Measurements from ENCODE around the gene CTSD.
A peak's percentile ranks its signal among the peaks of the same experiment; 100 is the strongest.
"Not testable (repeated sequence)": the region's sequence is repeated elsewhere in the genome, so short reads cannot be mapped to it uniquely, and the experiment has no call there.

The CTSD gene

GRCh38 chr11:1763796-1764661, at the start of gene CTSD:
TSS of gene CTSD (minus strand) at chr11:1763927. CDS start at chr11:1763859, 68 bp downstream.
- DNase-seq (ENCODE audit: low read depth, low spot score): peak; percentile 21

GRCh38 chr11:1813356-1813755, 49.6 kb upstream of the CTSD start:
- DNase-seq (ENCODE audit: low read depth, low spot score): not testable (repeated sequence)

GRCh38 chr11:1812801-1813200, 49.1 kb upstream of the CTSD start:
- no peak for DNase-seq (ENCODE audit: low read depth, low spot score)

- DNase-seq (ENCODE audit: low read depth, low spot score): no peak
Measured at GRCh38 chr11:1812274-1812673, 48.5 kb upstream of the CTSD start.

- no peak for DNase-seq (ENCODE audit: low read depth, low spot score)
Measured at GRCh38 chr11:1810761-1811160, 47.0 kb upstream of the CTSD start.

GRCh38 chr11:1807264-1807995, 43.7 kb upstream of the CTSD start:
- DNase-seq (ENCODE audit: low read depth, low spot score): no peak

GRCh38 chr11:1805525-1805924, 41.8 kb upstream of the CTSD start:
- no peak for DNase-seq (ENCODE audit: low read depth, low spot score)

- DNase-seq (ENCODE audit: low read depth, low spot score): not testable (repeated sequence)
Measured at GRCh38 chr11:1803835-1804519, 40.2 kb upstream of the CTSD start.

- DNase-seq (ENCODE audit: low read depth, low spot score): no peak
Measured at GRCh38 chr11:1803246-1803645, 39.5 kb upstream of the CTSD start.

- no peak for DNase-seq (ENCODE audit: low read depth, low spot score)
Measured at GRCh38 chr11:1797391-1798125, 33.8 kb upstream of the CTSD start.

- no peak for DNase-seq (ENCODE audit: low read depth, low spot score)
Measured at GRCh38 chr11:1796413-1797011, 32.8 kb upstream of the CTSD start.

- peak; percentile 17 for DNase-seq (ENCODE audit: low read depth, low spot score)
Measured at GRCh38 chr11:1793081-1793480, 29.4 kb upstream of the CTSD start.

- no peak for DNase-seq (ENCODE audit: low read depth, low spot score)
Measured at GRCh38 chr11:1792461-1792860, 28.7 kb upstream of the CTSD start.

GRCh38 chr11:1791912-1792311, 28.2 kb upstream of the CTSD start:
- no peak for DNase-seq (ENCODE audit: low read depth, low spot score)

GRCh38 chr11:1786466-1786865, 22.7 kb upstream of the CTSD start:
- DNase-seq (ENCODE audit: low read depth, low spot score): no peak

GRCh38 chr11:1785749-1786413, 22.2 kb upstream of the CTSD start:
- DNase-seq (ENCODE audit: low read depth, low spot score): no peak

- DNase-seq (ENCODE audit: low read depth, low spot score): no peak
Measured at GRCh38 chr11:1784761-1785650, 21.3 kb upstream of the CTSD start.

GRCh38 chr11:1783725-1784529, 20.2 kb upstream of the CTSD start:
- DNase-seq (ENCODE audit: low read depth, low spot score): no peak

All from smooth muscle cell of the brain vasculature (primary cell).